ENCODE data around the gene RTEL1.

GRCh38 chr20:63687419-63688178 is 29.5 kb downstream of the RTEL1 start:
- TF ChIP-seq, protein P1, sequence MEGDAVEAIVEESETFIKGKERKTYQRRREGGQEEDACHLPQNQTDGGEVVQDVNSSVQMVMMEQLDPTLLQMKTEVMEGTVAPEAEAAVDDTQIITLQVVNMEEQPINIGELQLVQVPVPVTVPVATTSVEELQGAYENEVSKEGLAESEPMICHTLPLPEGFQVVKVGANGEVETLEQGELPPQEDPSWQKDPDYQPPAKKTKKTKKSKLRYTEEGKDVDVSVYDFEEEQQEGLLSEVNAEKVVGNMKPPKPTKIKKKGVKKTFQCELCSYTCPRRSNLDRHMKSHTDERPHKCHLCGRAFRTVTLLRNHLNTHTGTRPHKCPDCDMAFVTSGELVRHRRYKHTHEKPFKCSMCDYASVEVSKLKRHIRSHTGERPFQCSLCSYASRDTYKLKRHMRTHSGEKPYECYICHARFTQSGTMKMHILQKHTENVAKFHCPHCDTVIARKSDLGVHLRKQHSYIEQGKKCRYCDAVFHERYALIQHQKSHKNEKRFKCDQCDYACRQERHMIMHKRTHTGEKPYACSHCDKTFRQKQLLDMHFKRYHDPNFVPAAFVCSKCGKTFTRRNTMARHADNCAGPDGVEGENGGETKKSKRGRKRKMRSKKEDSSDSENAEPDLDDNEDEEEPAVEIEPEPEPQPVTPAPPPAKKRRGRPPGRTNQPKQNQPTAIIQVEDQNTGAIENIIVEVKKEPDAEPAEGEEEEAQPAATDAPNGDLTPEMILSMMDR (IDR thresholded peaks at IDR 0.05) = no peak
- no peak for TF ChIP-seq POLR2AphosphoS5 (IDR thresholded peaks at IDR 0.05; ENCODE audit: low read depth, low read length)

All from Panc1 (cell line).